GM12801 (cell line): Measurements from ENCODE around the gene FEM1B.

Experiments used
- TF ChIP-seq, protein P1 (sequence below): IDR thresholded peaks from one replicate; pipeline ENCODE4 v1.5.1; 2011; ENCODE audit warnings: control low read depth; ENCODE audit not compliant: insufficient read length; ENCODE audit errors: extremely low read depth

The FEM1B gene

DNA sequence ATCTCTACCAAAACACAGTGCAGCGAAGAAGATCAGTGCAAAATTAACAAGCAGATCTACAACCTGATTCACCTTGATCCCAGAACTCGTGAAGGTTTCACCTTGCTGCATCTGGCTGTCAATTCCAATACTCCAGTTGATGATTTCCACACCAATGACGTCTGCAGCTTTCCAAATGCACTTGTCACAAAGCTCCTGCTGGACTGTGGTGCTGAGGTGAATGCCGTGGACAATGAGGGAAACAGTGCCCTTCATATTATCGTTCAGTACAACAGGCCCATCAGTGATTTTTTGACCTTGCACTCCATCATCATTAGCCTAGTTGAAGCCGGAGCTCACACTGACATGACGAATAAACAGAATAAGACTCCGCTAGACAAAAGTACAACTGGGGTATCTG, 13.2 kb downstream of the FEM1B start:
- TF ChIP-seq, protein P1, sequence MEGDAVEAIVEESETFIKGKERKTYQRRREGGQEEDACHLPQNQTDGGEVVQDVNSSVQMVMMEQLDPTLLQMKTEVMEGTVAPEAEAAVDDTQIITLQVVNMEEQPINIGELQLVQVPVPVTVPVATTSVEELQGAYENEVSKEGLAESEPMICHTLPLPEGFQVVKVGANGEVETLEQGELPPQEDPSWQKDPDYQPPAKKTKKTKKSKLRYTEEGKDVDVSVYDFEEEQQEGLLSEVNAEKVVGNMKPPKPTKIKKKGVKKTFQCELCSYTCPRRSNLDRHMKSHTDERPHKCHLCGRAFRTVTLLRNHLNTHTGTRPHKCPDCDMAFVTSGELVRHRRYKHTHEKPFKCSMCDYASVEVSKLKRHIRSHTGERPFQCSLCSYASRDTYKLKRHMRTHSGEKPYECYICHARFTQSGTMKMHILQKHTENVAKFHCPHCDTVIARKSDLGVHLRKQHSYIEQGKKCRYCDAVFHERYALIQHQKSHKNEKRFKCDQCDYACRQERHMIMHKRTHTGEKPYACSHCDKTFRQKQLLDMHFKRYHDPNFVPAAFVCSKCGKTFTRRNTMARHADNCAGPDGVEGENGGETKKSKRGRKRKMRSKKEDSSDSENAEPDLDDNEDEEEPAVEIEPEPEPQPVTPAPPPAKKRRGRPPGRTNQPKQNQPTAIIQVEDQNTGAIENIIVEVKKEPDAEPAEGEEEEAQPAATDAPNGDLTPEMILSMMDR = no peak

DNA sequence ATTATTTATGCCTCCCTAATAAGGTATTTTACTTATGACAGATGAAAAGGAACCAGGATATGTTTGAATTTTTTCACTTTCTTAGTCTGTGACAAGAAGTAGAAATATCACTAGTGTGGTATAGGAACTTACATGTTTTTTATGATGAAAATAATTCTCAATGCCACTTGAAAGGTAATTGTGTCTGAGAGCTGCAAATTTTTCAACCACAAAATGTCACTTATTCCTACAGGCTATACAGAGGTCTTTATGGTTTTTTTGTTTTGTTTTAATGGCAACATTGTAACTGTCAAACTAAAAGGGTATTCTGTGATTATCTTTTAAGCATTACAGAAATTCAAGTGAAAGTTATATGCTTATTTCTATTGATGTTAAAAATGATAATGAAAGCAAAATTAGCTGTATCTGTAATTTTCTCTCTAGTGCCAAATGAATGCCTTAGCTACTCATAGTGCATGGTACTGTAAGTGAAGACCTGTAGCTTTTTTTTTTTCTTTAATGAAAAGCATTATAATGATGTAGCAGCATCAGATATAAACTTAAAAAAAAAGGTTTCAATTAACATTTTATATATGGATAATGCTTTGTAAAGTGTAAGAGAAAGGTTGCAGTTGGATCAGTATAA, 14.7 kb downstream of the FEM1B start:
- TF ChIP-seq, protein P1 = no peak

DNA sequence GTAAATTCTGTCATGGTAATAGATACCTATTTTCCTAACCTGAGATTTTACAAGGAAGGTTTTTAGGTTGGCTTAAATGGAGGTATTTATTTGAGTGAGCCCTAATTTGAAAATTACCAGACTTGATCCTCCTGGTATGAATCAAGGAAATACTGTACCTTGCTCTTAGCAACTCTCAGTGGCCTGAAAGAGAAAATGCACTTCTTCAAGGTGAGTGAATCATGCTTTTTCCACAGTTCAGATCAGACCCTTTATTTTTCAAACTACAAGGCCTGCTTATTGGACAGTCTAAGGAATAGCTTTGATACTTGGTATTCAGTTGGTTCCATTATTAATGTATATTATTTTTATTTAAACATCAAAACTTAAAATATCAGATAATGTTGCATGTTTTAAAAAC, 15.4 kb downstream of the FEM1B start:
- TF ChIP-seq, protein P1 = no peak

DNA sequence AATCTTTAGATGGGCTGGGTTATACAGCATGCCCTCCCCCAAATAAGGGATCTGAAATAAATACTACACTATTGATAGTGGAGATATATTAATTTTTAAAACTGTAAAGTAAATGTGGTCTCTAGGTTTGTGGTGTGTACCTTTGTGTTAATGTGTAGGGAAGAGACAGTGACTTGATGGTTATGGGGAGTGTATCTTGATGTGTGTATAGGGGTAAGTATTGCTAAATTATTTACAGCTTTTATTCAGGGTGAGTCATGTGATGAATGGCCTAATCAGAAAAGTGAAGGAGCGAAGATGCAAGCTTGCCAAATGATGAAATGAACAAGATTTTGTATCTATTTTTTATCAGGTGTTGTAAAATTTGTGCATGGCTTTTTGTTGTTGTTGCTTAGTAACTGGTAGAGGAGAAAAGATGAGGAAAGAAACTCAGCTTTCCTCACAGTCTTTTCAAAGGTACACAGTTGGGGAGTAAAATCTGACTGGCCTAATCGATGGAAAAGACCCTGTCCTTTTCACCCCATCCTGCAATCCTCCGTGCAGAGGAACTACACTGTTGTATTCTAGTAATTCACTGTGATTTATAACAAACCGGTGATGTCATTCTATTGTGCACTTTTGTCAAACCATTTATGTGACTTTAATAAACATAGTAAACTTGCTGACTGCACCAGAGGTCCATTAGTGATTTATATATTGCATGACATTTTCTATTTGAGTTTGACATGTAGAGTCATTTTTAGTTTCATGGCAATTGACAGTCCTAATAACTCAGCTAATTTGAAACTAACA, 17.7 kb downstream of the FEM1B start:
- TF ChIP-seq, protein P1 = no peak

DNA sequence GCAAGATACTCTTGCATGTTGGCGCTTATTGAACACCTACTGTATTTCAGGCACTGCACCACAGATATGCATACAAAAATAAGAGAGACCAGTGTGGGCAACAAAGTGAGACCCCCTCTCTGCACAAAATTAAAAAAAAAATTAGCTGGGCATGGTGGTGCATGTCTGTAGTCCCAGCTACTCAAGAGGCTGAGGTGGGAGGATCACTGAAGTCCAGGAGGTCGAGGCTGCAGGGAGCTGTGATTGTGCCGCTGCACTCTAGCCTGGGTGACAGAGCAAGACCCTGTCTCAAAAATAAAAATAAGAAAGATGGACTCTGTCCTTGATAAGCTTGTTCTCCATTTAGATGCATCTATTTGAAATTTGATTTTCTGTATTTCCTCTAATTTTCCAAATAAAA, 20.8 kb downstream of the FEM1B start:
- TF ChIP-seq, protein P1 = no peak

DNA sequence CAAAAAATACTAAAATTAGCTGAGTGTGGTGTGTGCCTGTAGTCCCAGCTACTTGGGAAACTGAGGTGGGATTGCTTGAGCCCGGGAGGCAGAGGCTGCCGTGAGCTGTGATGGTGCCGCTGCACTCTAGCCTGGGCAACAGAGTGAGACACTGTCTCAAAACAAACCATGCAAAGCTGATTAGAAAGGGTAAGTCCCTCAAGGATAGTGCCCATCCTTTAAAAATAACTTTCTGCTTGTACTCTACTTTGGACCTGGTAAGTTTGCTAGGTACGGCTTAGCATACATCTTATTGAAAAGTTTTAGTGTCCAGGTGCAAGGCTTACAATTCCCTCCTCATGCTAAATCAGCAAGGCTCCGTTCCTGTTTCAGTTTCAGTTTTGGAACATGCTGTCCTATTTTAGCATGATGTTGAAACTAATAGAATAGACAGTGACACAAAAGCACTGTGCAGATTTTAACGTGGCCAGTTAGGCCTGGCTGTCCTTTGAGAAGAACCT, 21.4 kb downstream of the FEM1B start:
- TF ChIP-seq, protein P1 = no peak

DNA sequence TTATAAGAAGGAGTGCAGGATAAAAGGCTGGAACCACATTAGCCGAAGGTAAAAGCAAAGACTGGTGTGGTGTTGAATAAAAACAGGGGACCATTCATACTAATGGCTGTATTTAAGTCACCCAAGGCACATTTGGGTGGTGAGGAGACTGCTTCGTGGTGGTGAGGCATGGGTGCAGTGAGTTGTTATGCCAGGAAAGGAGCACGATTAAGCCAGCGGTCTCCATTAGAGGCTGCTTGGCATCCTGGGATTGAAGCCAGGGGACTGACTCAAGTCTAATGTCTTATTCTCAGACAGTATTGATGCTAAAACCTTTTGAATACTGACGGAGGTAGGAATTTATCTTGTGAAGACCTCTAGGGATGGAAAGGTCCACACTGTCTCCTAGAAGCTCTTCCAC, 21.9 kb downstream of the FEM1B start:
- TF ChIP-seq, protein P1 = no peak
